ENCODE measurements around the gene PCDH9.
"Not testable (repeated sequence)": the region's sequence is repeated elsewhere in the genome, so short reads cannot be mapped to it uniquely, and the experiment has no call there.

The PCDH9 gene

DNA sequence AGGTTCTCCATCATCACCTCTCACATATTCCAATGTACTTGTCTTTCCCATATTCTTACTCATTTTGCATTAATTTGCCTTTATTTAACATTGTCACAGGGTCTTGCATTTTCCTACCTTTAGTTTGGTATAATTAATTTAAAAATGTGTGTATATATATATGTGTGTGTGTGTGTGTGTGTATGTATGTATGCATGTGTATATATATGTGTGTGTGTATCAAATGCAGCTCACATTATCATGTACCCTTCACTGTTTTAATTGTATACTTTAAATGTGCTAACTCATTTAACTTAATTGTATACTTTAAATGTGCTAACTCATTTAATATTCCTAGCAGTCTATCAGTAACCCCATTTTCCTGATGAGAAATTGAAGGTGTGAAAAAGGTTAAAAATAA is 104.5 kb downstream of the PCDH9 start:
- DNase-seq: no peak

GRCh38 chr13:67123165-67123564 is 107.0 kb downstream of the PCDH9 start:
- no peak for DNase-seq

- DNase-seq: no peak
Measured at GRCh38 chr13:67122251-67122650, 107.9 kb downstream of the PCDH9 start.

DNA sequence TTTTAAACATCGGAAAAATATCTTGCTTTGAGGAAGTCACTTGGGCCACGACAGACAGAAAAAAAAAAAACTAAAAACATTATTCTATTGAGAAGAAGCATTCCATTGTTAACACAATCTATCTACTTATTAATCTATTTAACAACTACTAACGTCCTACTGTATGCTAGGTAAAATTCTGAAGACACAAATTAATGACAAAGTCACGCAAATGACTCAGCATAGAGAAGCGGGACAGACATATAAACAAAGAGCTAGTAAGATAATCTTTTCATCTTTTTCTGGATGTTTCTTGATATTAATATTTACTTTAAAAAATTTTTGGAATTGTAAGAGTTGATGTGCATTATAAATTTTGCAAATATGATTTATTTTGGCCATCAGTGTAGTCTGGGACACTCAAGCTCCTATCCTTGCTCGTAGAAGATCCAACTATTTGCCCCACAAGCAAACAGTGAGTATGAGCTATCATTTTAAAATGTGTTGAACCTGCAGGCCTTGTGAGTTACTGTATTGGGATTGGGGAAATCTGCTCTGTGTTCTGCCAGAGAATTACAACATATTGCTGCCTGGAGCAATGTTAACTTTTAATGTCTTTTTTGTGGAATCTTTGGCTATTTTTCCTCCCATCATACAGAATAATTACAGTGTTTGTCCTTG is 109.1 kb downstream of the PCDH9 start:
- no peak for DNase-seq

DNA sequence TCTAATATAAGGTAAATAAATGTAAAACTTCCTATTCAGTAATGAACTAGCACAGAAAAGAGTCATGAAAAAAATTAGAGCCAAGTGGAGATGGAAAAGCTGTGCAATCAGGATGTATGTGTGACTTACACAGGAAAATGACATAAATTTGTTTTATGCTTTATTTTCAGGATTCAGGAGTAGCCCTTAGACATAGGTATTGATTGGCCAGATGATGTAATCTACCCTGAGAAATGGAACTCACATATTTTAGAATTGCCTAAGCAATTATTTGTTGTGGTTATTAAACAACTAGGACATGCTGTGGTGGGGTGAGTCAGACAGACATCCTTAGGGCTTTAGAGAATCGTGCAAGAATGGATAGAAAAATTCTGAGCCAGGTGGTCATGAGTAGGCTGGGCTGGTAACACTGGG is 110.6 kb downstream of the PCDH9 start:
- peak; percentile 82 for DNase-seq

GRCh38 chr13:67118277-67118676 is 111.9 kb downstream of the PCDH9 start:
- DNase-seq: no peak

GRCh38 chr13:67117010-67117550 is 113.1 kb downstream of the PCDH9 start:
- no peak for DNase-seq

GRCh38 chr13:67107979-67108378 is 122.2 kb downstream of the PCDH9 start:
- no peak for DNase-seq

DNA sequence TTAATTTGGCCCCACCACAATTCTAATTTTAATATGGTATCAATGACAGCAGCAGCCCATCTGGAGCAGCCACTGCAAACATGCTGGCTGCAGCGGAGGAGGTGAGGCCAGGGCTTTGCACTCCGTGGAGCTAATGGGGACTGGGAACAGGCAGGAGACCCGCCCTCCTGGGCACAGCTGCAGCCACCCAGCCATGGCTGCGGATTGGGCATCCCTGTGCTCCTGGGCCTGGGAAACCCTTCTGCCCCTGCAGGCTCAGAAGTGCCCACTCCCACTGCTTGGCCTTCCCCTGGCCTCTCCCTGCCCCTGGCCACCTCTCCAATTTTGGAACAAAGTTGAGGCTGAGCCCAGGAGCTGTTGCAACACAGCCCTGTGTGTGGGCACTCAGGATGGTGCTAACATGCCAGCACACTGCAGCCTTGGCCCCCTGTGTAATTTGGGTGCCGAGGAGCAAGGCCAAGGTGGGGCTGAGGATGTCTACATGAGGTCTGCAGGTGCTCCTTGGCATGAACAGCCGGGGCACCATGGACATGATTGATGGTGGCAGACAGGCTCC is 123.6 kb downstream of the PCDH9 start:
- no peak for DNase-seq

DNA sequence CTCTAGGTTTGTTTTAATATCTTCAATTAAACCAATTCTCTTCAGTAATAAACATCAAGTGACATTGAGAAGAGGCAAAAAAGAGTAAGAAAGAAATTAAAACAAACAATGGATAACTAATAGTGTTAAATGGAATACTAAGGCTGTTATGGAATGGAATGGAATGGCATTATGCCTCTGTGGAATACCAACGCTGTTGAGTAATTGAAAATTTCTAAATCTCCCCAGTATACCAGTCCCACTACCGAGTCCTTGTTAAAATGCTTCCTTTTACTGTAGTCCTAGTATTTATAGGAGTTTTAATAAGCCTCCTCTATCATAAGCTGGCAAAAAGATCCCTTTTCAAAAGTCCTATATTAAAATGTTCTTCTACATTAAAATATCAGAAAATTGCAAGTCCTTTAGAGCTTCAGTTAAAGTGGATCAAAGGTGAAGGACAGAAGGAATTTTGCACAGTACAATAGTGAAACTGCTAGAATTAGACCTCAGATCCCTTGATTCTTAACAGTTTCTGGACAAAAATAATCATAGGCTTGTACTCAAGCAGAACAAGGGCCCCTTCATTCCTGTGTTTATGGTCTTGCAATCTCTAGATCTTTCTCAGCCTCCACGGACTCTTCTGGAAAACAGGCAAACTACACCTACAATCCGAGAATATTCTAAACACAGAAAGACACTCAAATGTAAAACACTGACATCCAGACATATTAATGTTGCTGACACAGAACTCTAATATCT is 128.2 kb downstream of the PCDH9 start:
- no peak for DNase-seq

DNA sequence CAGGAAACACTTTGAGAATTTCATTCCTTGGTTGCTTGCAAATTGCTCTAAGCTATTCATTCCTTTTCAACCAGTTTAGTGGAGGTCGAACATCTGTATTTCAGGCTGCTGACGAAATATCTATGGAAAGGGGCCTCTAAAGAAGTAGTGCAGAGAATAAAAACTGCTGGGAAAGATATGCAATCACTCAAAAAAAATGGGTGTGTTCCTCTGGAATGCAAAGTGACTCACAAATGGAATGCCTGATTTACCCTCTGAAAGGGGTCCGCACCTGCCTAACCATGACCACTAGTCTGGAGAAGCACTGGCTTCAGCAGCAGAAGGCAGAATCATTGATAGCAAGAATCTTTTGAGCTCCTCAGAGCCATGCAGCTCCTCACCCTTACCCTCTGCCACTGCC is 129.4 kb downstream of the PCDH9 start:
- no peak for DNase-seq

DNA sequence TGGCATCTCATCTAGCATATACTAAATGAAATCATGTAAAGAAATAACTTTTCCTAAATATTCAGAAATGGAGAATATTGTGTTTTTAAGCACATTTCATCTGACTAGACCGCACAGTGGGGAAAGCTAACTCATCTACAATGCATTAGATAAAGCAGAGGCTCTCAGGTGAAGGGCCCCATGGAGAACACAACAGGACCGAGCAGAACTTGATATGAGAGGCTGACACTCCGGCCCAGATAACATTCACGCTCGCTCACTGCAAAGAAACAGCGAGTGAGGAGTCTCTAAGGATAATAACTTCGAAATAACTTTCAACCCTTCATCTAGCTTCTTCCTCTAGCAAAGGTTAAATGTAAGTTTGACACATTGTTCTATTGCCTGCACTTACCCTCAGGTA is 130.6 kb downstream of the PCDH9 start:
- DNase-seq: no peak

DNA sequence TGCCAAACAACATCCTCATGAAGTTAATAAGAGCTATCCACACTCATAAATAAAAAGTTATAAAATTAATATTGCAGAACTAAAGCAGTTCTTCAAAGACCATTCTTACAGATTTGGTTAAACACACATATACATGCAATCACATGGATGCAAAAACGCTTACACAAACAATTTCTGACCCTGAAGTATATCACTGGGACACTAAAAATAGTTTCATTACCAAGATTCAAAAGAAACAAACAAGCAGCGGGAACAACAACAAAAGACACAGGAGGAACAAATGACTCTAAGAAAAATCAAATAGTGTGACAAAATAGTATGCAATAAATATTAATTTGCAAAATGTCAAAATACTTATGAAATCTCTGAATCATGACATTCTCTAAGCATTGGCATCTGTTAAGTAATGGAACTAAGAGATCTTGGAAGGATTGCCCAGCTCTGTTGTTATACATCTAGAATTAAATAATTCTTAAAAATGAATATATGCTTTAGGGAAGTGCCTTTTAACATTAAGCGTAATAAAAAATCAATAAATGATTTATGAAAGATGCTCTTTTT is 132.2 kb downstream of the PCDH9 start:
- no peak for DNase-seq

- DNase-seq: not testable (repeated sequence)
Measured at GRCh38 chr13:67096893-67097292, 133.2 kb downstream of the PCDH9 start.

DNA sequence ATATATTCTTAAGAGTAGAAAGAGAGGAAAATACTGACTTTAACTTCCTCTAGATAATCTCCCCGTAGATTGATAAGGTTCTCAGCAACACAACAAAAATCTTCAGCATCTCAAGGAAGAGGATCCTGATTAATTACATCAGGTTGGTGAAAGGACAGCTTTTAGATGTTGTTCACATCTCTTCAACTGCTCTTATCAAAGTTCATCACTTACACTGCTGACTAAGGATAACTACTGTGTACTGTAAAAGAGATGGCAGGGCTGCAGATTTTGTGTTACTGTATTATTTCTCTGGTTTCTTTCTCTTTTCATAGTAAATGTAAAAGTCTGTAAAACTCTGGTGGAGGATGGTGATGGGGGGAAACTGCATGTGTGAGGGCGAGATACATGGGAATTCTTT is 133.7 kb downstream of the PCDH9 start:
- DNase-seq: no peak

DNA sequence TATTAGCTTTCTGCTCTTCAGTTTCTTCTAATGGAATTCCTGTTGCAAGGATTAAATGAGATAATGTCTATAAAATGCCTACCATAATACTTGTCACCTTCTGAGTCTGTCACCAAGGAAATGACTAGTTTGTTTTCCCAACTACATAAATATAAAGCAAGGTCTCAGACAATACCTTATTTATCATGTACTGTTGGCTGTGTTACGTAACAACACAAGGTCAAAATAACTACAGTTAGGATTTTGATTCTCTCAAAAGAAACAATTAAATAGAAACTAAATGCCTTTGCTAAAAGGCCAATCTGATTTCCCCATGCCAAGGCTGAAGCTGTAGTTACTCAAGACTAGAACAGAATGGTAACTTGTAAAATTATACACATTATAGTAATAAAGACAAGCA is 134.5 kb downstream of the PCDH9 start:
- DNase-seq: no peak

- DNase-seq: no peak
Measured at GRCh38 chr13:67094952-67095351, 135.2 kb downstream of the PCDH9 start.

- no peak for DNase-seq
Measured at GRCh38 chr13:67094078-67094477, 136.1 kb downstream of the PCDH9 start.

- no peak for DNase-seq
Measured at GRCh38 chr13:67091603-67092002, 138.5 kb downstream of the PCDH9 start.

DNA sequence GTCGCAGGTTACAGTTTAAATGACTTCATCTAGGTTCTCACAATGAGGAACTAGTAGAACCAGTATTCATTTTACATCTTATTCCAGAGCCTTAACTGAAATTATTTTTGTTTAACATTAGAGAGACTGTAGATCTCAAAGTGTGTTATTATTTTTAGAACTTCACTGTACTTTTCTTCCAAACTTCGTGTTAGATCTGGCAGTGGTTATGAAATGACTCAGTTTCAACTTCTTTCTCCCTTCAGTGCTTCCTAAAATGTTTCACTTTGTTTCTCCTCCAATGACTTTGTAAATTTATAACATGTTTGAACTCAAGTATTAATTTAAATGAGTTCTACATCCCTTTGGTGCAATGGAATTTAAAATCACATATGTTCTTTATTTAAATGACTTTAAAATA is 139.3 kb downstream of the PCDH9 start:
- no peak for DNase-seq

- no peak for DNase-seq
Measured at GRCh38 chr13:67087527-67087926, 142.6 kb downstream of the PCDH9 start.

- no peak for DNase-seq
Measured at GRCh38 chr13:67086260-67086659, 143.9 kb downstream of the PCDH9 start.

- DNase-seq: no peak
Measured at GRCh38 chr13:67084066-67084465, 146.1 kb downstream of the PCDH9 start.

GRCh38 chr13:67083519-67083918 is 146.6 kb downstream of the PCDH9 start:
- DNase-seq: no peak
